Mucosa of rectum (tissue), 2 donors: Measurements from ENCODE around the gene CLDN19.

Experiments
- H3K27ac ChIP-seq, 2 donors: one replicate each; pipeline ENCODE4 v1.7.0; 2013; ENCODE audit warnings: inconsistent platforms in 2 of 2, low read depth in 2 of 2, low read length in 2 of 2
- H3K27me3 ChIP-seq, 2 donors: one replicate each; pipeline ENCODE4 v1.7.0; 2013; ENCODE audit warnings: low read length in 2 of 2; ENCODE audit not compliant: control insufficient read depth in 2 of 2, insufficient read depth in 2 of 2
- H3K36me3 ChIP-seq, 2 donors: one replicate each; pipeline ENCODE4 v1.7.0; 2013; ENCODE audit warnings: low read length in 2 of 2; ENCODE audit not compliant: control insufficient read depth in 2 of 2, insufficient read depth in 2 of 2
- H3K4me1 ChIP-seq, 2 donors: one replicate each; pipeline ENCODE4 v1.7.0; 2013; ENCODE audit warnings: low read length in 2 of 2, mild to moderate bottlenecking in 1 of 2; ENCODE audit not compliant: control insufficient read depth in 2 of 2, insufficient read depth in 2 of 2
- H3K4me3 ChIP-seq, 2 donors: one replicate each; pipeline ENCODE4 v1.7.0; 2013; ENCODE audit warnings: low read length in 2 of 2
- H3K9ac ChIP-seq, 2 donors: one replicate each; pipeline ENCODE4 v1.7.0; 2013; ENCODE audit warnings: low read length in 2 of 2, low read depth in 1 of 2, mild to moderate bottlenecking in 1 of 2
- H3K9me3 ChIP-seq, 2 donors: one replicate each; pipeline ENCODE4 v1.7.0; 2013; ENCODE audit warnings: low read length in 2 of 2; ENCODE audit not compliant: control insufficient read depth in 2 of 2
- donor health status: healthy.
- donor health status: Normal muscosa, but diverticular disease.

Gene CLDN19

DNA sequence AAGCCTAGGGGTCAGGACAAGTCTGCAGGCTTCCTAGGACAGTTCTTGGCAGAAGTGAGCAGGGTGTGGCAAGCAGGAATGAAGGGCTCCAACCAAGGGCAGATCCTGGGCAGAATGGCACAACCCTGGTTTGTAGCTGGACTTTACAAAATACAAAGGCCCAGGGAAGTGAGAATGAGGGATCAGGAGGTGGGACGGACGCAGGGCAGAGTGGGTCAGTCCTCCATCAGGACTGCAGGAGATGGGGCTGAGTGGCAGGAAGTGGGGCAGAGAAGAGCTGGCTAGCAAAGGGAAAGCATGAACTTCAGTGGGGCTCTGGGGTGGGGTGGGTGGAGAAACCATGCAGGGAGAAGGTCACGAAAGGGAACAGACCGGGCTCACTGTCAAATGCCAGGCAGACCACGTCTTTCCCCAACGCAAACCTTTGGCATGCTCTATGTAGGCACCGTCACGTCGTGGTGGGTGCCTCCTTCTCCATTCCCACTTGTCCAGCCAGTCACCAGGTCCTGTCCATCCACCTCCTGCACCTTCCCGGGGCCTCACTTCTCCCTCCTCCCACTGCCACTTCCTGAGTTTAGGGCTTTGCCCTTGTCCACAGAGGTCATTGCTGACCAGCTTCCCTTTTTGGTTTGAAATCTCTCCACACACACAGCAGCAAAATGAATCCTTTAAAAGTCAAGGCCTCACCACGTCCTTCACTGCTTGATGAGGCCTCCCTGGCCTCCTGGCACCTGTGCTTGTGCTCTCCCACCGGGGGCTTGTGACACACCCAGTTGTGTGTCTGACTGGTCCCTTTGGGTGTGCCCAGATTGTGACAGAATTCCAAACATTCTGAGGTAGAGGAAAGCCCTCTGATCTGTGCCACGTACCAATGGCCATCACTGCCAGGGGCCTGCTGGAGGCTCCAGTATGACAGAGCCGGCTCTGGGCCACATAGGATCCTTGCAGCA is 8.7 kb upstream of the CLDN19 start:
- H3K27ac ChIP-seq: no peak overlapping the region
- H3K9me3 ChIP-seq: no peaks in the 10 kb centered on the region
- H3K27me3 ChIP-seq: no peaks in the 10 kb centered on the region

DNA sequence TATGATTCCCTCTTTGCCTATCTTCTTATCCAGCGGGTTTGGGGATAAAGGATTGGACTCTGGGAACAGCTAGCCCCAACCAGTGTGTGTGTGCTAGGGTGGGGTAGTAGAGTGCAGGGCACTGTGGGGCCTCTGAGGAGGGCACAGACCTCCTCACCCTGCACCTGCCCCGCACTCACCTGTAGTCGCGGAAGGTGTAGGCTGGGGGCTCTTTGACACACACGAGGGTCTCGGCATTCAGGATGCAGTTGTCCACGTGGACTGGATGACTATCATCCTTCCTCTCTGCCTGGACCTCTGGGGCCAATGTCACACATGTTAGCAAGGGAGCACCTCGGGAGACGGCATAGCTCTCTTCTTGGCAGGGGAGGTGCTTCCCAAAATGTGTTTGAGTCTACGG is 8.0 kb upstream of the CLDN19 start:
- H3K27me3 ChIP-seq: no peaks in the 10 kb centered on the region
- peaks cover 15 to 19% of the 10 kb centered on the region in 2 donors for H3K36me3 ChIP-seq
- H3K4me3 ChIP-seq: no peak overlapping the region
- H3K9ac ChIP-seq: no peak overlapping the region
- no peaks in the 10 kb centered on the region for H3K4me1 ChIP-seq
- no peaks in the 10 kb centered on the region for H3K9me3 ChIP-seq
- H3K27ac ChIP-seq: no peak overlapping the region

More for the DNA sequence above, 8.7 kb upstream of the CLDN19 start:
- no peak overlapping the region for H3K9ac ChIP-seq
- no peaks in the 10 kb centered on the region for H3K4me1 ChIP-seq
- H3K4me3 ChIP-seq: no peak overlapping the region
- peaks cover 15 to 19% of the 10 kb centered on the region in 2 donors for H3K36me3 ChIP-seq

DNA sequence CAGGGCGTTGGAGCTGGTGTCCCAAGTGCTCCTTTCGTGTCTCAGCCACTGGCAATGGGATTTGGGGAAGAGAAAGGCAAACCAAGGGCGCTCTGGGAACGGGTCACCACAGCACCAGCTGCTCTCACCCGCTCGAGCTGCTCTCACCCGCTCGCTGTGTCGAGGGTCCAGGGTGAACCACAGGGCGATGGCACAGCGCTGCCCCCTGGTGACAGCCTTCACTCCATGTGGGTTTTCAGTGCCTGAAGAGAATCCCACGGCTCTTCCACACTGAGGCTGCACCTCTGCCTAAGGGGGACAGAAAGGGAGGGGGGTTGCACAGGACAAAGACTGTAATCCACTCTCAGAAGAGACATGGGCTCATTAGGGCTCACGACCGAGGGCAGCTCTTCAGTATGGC is 7.1 kb upstream of the CLDN19 start:
- no peaks in the 10 kb centered on the region for H3K27me3 ChIP-seq
- H3K9me3 ChIP-seq: no peaks in the 10 kb centered on the region
- no peaks in the 10 kb centered on the region for H3K4me1 ChIP-seq
- H3K27ac ChIP-seq: no peak overlapping the region
- no peak overlapping the region for H3K4me3 ChIP-seq
- H3K9ac ChIP-seq: no peak overlapping the region
- H3K36me3 ChIP-seq: peaks cover 12 to 15% of the 10 kb centered on the region in 2 donors

DNA sequence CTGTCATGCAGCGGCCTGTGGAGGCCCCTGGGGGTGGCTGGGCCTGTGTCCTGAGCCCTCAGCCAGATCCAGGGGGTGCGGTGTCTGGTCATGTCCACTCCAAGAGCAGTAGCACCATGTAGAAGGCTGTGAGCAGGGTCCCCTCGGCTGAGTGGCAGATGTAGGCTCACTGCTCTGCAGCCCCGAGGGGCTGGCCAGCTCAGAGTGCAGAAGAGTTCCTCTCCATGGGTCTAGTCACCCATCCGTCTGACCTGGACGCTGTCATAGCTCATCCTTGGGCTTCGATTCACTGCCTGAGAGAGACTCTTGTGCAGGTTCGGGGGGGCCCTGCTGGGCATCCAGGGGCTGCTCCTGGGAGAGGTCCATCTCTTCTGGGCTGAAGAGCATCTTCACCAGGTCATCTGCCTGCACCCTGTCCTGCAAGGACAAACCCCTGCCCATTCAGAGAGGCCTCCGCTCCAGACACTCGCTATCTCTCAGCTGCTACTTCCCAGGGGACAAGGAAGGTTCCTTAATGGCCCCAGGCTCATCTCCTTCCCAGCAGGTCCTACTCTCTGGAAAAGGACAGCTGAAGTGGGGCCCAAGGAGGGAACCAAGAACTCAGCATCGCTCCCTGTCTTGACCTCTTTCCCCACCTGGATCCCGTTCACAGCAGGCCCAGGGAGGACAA is 6.5 kb upstream of the CLDN19 start:
- no peak overlapping the region for H3K4me3 ChIP-seq
- H3K36me3 ChIP-seq: peaks cover 8 to 11% of the 10 kb centered on the region in 2 donors
- no peaks in the 10 kb centered on the region for H3K27me3 ChIP-seq
- no peak overlapping the region for H3K9ac ChIP-seq
- H3K4me1 ChIP-seq: no peaks in the 10 kb centered on the region
- H3K9me3 ChIP-seq: no peaks in the 10 kb centered on the region
- H3K27ac ChIP-seq: no peak overlapping the region

DNA sequence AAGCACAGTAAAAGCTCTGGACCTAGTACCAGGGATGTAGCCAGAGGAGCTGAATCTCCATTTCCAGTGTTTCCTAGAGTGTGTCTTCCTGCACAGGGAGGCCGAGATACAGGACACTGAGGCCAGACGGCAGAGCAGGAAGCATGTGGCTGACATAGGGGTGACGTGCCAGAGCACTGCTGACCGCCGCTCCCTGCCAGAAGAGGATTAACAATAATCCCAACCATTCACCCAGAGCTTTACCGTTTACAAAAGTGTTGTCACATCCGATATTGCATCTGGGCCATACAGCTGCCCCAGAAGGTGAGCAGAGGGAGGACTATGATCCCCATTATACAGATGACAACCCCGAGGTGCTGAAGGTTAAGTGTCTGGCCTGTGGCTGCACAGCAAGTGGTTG is 5.8 kb upstream of the CLDN19 start:
- H3K9ac ChIP-seq: no peak overlapping the region
- no peaks in the 10 kb centered on the region for H3K4me1 ChIP-seq
- no peak overlapping the region for H3K4me3 ChIP-seq
- peaks cover 8 to 11% of the 10 kb centered on the region in 2 donors for H3K36me3 ChIP-seq
- H3K27ac ChIP-seq: no peak overlapping the region
- no peaks in the 10 kb centered on the region for H3K9me3 ChIP-seq
- no peaks in the 10 kb centered on the region for H3K27me3 ChIP-seq

DNA sequence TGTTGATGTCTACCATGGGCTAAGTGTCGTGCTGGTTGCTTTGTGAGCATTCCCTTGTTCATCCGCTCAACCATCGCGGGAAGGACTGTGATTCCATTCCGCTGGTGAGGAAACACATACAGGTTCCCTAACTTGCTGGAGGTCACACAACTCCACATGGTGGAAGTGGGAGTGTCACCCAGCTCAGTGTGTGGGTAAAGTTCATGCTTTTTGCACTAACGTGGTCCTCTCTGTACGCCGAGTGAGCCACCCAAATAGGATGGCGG is 4.0 kb upstream of the CLDN19 start:
- no peak overlapping the region for H3K9ac ChIP-seq
- no peaks in the 10 kb centered on the region for H3K9me3 ChIP-seq
- peaks cover 3 to 8% of the 10 kb centered on the region in 2 donors for H3K36me3 ChIP-seq
- no peak overlapping the region for H3K4me3 ChIP-seq
- H3K4me1 ChIP-seq: no peaks in the 10 kb centered on the region
- H3K27ac ChIP-seq: no peak overlapping the region
- no peaks in the 10 kb centered on the region for H3K27me3 ChIP-seq

DNA sequence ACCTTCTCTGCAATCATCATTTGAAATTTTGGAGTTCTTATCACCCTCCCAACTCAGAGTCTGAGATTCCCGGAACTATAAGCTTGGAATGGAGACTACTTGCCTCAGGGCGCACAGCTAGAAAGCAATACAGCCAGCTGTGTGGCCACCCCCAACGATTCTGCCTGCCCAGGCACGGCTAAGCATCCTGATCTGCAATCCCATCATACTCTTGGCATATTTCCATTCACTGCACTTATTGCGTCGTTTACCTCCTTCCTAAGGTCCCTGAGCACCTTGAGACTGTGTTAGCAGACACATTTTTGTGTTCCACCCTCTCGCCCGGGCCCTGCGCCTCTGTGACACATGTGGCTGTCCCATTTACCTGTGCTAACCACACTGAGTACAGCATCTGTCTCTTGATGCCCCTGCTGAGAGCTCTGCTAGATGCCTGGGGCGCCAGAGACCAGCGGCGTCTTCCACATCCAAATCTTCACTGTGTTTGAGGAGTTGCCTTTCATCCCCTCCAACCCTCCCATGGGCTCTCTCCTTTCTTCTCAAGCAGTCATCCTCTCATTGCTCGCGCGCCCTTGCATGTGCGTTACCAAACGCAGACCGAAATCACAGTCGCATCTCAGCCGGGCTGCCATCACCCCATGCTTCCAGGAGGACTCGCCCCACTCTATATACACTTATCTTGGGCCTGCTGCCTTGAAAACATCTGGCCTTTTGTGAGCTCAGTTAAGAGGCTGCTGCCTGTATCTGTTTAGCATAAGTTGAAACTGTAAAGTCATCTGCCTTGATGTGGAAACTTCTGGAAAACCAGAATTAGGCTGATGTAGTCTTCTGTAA is 3.5 kb upstream of the CLDN19 start:
- H3K9me3 ChIP-seq: no peaks in the 10 kb centered on the region
- no peak overlapping the region for H3K9ac ChIP-seq
- H3K27ac ChIP-seq: no peak overlapping the region
- H3K27me3 ChIP-seq: no peaks in the 10 kb centered on the region
- peaks cover 3 to 4% of the 10 kb centered on the region in 2 donors for H3K36me3 ChIP-seq
- no peaks in the 10 kb centered on the region for H3K4me1 ChIP-seq
- no peak overlapping the region for H3K4me3 ChIP-seq

DNA sequence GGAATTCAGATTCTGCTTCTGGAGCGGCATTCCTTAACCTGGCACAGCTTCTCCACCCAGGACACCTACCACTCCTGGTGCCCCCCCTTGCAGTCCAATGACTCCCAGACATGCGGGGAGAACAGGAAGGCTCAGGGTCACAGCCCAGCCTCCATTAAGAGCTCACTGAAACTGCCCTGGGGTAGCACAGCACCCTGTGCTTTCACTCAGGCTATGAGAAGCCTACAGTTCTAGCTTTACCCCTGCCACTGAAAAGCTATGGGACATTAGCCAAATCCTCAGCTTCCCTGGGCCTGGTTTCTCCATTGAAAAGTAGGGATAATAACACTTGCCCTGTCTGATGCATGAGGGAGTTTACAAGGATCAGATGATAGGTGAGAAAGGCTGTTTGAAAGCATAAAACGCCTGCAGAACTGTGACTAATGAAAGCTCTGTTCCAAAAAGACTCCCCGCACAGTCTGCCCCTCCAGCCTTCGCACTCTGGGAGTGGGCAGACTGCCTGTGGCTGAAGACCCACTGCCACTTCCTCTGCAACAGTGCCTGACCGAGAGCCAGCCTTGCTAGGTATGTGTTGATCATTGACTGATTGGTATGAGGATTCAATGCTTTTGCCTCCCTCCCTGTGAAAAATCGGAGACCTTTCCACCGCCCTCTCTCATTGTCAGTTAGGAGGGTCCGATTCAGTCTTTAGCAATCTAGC is 2.7 kb upstream of the CLDN19 start:
- H3K4me3 ChIP-seq: no peak overlapping the region
- no peak overlapping the region for H3K9ac ChIP-seq
- no peaks in the 10 kb centered on the region for H3K4me1 ChIP-seq
- peaks cover 3 to 4% of the 10 kb centered on the region in 2 donors for H3K36me3 ChIP-seq
- no peaks in the 10 kb centered on the region for H3K9me3 ChIP-seq
- no peaks in the 10 kb centered on the region for H3K27me3 ChIP-seq
- no peak overlapping the region for H3K27ac ChIP-seq

DNA sequence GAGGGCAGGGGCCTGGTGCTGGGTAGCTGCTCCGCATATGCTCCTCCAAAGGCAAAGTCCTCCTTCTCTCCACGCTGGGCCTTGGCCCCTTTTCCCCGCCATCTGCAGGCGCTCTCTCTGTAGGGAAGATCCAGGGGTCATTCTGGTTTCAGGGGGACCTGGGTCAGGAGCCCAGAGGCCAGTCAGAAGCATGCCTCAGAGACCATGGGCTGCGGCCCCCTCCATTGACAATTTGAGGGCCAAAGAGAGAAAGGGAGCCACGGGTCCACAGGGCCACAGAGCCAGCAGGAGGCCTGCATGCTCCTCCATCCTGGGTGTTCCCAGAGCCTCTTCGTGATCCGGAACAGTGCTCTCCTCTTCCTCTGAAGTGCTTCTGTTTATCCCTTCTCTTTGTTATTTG is 2.1 kb upstream of the CLDN19 start:
- Histone ChIP-seq H3K4me3 (no peak overlapping the region), H3K27me3 (no peaks in the 10 kb centered on the region), H3K4me1 (peaks cover 4 to 5% of the 10 kb centered on the region in 2 donors), H3K27ac (no peak overlapping the region), H3K9me3 (no peaks in the 10 kb centered on the region), H3K9ac (no peak overlapping the region), H3K36me3 (peaks cover 3 to 4% of the 10 kb centered on the region in 2 donors)
